K562 (cell line): ENCODE results near the gene SGMS1. TPM values are rescaled to one million over a fixed set of nuclear protein-coding genes. Genes with fewer than 3 reads are reported as not detected.
A peak's percentile ranks its signal among the peaks of the same experiment; 100 is the strongest.

Experiments used
- ATF7 ChIP-seq: fragments of 450-650 bp; IDR thresholded peaks from 2 replicates; pipeline ENCODE4 v1.7.1; 2014; ENCODE audit warnings: mild to moderate bottlenecking, moderate library complexity
- HDAC3 ChIP-seq: fragments of 450-650 bp; IDR thresholded peaks from 2 replicates; pipeline ENCODE4 v1.6.1; 2018; ENCODE audit warnings: borderline replicate concordance, mild to moderate bottlenecking, moderate library complexity; ENCODE audit not compliant: partially characterized antibody
- MXD1 ChIP-seq: fragments of 250-450 bp; sonication (Bioruptor Pico); IDR thresholded peaks from 2 replicates; pipeline ENCODE4 v1.8.0; 2021; ENCODE audit warnings: borderline replicate concordance, mild to moderate bottlenecking, moderate library complexity; ENCODE audit not compliant: poor library complexity, severe bottlenecking
- MXI1 ChIP-seq: IDR thresholded peaks from 2 replicates; pipeline ENCODE4 v1.6.1; 2011; ENCODE audit warnings: low read depth, mild to moderate bottlenecking, improper control_type of control experiment, low read length
- RBM17 ChIP-seq: fragments of 200-400 bp; formaldehyde crosslinking; IDR thresholded peaks from 2 replicates; pipeline ENCODE4 v1.6.1; 2017; ENCODE audit warnings: low read depth, mild to moderate bottlenecking, low read length, borderline replicate concordance
- RHOXF2B ChIP-seq: fragments of 250-450 bp; sonication (Bioruptor Pico); conservative IDR thresholded peaks from 2 replicates; pipeline ENCODE4 v1.5.1; 2021
- SIN3A ChIP-seq, 2 experiments: fragments of 150-350 bp in 1 of 2; IDR thresholded peaks; 2 replicates each; pipeline ENCODE4 v1.6.1; 2011 to 2016; ENCODE audit warnings: borderline replicate concordance in 2 of 2, low read depth in 2 of 2, low read length in 2 of 2, mild to moderate bottlenecking in 2 of 2, moderate library complexity in 2 of 2; ENCODE audit not compliant: control insufficient read depth in 1 of 2
- SIRT6 ChIP-seq: IDR thresholded peaks from one replicate; pipeline ENCODE4 v1.6.1; 2012; ENCODE audit warnings: low read depth, mild to moderate bottlenecking, control low read depth, inconsistent platforms, low read length, moderate library complexity
- TAF15 ChIP-seq: fragments of 200-400 bp; formaldehyde crosslinking; IDR thresholded peaks from 2 replicates; pipeline ENCODE4 v1.6.1; 2017; ENCODE audit warnings: mild to moderate bottlenecking, low read depth, low read length, moderate library complexity
- ZNF316 ChIP-seq: fragments of 450-650 bp; IDR thresholded peaks from 2 replicates; pipeline ENCODE4 v1.6.1; 2016
- ZNF785 ChIP-seq: fragments of 250-450 bp; sonication (Bioruptor Pico); IDR thresholded peaks from 2 replicates; pipeline ENCODE4 v1.4.0; 2020; ENCODE audit warnings: mild to moderate bottlenecking
- polyA plus RNA-seq, 8 experiments: library from polyadenylated mRNA; depleted of rRNA in 4 of 8; stranded (reverse) in 5 of 8; unstranded in 3 of 8; fragments of >200 nt; fragmentation: Nextera tagmentation in 2 of 8; fragmentation: Illumina TruSeq in 1 of 8; extraction: Ambion mirVana in 2 of 8; extraction: Trizol in 1 of 8; gene quantifications; 2 replicates each; pipeline versions ENCODE4 v1.2.1 to v1.2.3, GENCODE V29; 2011 to 2014; ENCODE audit warnings: inconsistent platforms in 1 of 8, missing spikeins in 1 of 8
- total RNA-seq, 7 experiments: library from RNA; depleted of rRNA in 6 of 7; stranded (reverse); fragments of >200 nt in 6 of 7; fragmentation: Illumina TruSeq in 2 of 7; extraction: Trizol in 2 of 7; gene quantifications; 2 replicates each; pipeline versions ENCODE4 v1.2.1 to v1.2.3, GENCODE V29; 2011 to 2021; ENCODE audit warnings: low replicate concordance in 1 of 7
- TF ChIP-seq, protein P1 (sequence below): conservative IDR thresholded peaks from 2 replicates; pipeline ENCODE4 v1.6.1; 2011; ENCODE audit warnings: low read depth, mild to moderate bottlenecking, low read length; ENCODE audit not compliant: control insufficient read depth
- TF ChIP-seq, protein P2 (sequence below): sonication (generic); formaldehyde crosslinking; IDR thresholded peaks from 2 replicates; pipeline ENCODE4 v1.8.1; 2023; ENCODE audit warnings: mild to moderate bottlenecking, missing genetic modification reagents
- TF ChIP-seq, protein P3 (sequence below): sonication (generic); formaldehyde crosslinking; IDR thresholded peaks from 2 replicates; pipeline ENCODE4 v1.8.0; 2022; ENCODE audit warnings: mild to moderate bottlenecking, missing genetic modification reagents
- TF ChIP-seq, protein P4 (sequence below): sonication (generic); formaldehyde crosslinking; IDR thresholded peaks from 2 replicates; pipeline ENCODE4 v1.8.1; 2023; ENCODE audit warnings: mild to moderate bottlenecking, missing genetic modification reagents, moderate library complexity

The SGMS1 gene
- total and polyA plus RNA-seq, 9 of the 15 experiments (the other 6 are each of a cell fraction or from before 2014, with no cell fraction given) = 22.6 to 232 (median 82.2) TPM

GRCh38 chr10:50326757-50327701 lies 296.7 kb downstream of the SGMS1 start (continued):
- TF ChIP-seq ZNF785 (CRISPR knock-in tag) (no peak), ATF7 (no peak), TAF15 (no peak), SIN3A (IDR thresholded peaks at IDR 0.05; ENCODE audit: borderline replicate concordance in 2 of 2, control insufficient read depth in 1 of 2, low read depth in 2 of 2, low read length in 2 of 2) (no peak), HDAC3 (no peak), MXI1 (peak; percentile 88), SIRT6 (no peak), MXD1 (no peak), RHOXF2B (CRISPR knock-in tag) (peak; percentile 14; the same call in 1 of the 2 replicates), ZNF316 (no peak), RBM17 (no peak)
- TF ChIP-seq, protein P1, sequence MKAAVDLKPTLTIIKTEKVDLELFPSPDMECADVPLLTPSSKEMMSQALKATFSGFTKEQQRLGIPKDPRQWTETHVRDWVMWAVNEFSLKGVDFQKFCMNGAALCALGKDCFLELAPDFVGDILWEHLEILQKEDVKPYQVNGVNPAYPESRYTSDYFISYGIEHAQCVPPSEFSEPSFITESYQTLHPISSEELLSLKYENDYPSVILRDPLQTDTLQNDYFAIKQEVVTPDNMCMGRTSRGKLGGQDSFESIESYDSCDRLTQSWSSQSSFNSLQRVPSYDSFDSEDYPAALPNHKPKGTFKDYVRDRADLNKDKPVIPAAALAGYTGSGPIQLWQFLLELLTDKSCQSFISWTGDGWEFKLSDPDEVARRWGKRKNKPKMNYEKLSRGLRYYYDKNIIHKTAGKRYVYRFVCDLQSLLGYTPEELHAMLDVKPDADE = no peak; the same call in 1 of the 2 replicates
- TF ChIP-seq, protein P2, sequence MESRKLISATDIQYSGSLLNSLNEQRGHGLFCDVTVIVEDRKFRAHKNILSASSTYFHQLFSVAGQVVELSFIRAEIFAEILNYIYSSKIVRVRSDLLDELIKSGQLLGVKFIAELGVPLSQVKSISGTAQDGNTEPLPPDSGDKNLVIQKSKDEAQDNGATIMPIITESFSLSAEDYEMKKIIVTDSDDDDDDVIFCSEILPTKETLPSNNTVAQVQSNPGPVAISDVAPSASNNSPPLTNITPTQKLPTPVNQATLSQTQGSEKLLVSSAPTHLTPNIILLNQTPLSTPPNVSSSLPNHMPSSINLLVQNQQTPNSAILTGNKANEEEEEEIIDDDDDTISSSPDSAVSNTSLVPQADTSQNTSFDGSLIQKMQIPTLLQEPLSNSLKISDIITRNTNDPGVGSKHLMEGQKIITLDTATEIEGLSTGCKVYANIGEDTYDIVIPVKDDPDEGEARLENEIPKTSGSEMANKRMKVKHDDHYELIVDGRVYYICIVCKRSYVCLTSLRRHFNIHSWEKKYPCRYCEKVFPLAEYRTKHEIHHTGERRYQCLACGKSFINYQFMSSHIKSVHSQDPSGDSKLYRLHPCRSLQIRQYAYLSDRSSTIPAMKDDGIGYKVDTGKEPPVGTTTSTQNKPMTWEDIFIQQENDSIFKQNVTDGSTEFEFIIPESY (CRISPR knock-in tag) = peak; percentile 26; the same call in 1 of the 2 replicates
- TF ChIP-seq, protein P3, sequence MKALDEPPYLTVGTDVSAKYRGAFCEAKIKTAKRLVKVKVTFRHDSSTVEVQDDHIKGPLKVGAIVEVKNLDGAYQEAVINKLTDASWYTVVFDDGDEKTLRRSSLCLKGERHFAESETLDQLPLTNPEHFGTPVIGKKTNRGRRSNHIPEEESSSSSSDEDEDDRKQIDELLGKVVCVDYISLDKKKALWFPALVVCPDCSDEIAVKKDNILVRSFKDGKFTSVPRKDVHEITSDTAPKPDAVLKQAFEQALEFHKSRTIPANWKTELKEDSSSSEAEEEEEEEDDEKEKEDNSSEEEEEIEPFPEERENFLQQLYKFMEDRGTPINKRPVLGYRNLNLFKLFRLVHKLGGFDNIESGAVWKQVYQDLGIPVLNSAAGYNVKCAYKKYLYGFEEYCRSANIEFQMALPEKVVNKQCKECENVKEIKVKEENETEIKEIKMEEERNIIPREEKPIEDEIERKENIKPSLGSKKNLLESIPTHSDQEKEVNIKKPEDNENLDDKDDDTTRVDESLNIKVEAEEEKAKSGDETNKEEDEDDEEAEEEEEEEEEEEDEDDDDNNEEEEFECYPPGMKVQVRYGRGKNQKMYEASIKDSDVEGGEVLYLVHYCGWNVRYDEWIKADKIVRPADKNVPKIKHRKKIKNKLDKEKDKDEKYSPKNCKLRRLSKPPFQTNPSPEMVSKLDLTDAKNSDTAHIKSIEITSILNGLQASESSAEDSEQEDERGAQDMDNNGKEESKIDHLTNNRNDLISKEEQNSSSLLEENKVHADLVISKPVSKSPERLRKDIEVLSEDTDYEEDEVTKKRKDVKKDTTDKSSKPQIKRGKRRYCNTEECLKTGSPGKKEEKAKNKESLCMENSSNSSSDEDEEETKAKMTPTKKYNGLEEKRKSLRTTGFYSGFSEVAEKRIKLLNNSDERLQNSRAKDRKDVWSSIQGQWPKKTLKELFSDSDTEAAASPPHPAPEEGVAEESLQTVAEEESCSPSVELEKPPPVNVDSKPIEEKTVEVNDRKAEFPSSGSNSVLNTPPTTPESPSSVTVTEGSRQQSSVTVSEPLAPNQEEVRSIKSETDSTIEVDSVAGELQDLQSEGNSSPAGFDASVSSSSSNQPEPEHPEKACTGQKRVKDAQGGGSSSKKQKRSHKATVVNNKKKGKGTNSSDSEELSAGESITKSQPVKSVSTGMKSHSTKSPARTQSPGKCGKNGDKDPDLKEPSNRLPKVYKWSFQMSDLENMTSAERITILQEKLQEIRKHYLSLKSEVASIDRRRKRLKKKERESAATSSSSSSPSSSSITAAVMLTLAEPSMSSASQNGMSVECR (CRISPR knock-in tag) = 0 out of 2 replicates have a peak, but pooled peaks have one; percentile 55
- TF ChIP-seq, protein P4, sequence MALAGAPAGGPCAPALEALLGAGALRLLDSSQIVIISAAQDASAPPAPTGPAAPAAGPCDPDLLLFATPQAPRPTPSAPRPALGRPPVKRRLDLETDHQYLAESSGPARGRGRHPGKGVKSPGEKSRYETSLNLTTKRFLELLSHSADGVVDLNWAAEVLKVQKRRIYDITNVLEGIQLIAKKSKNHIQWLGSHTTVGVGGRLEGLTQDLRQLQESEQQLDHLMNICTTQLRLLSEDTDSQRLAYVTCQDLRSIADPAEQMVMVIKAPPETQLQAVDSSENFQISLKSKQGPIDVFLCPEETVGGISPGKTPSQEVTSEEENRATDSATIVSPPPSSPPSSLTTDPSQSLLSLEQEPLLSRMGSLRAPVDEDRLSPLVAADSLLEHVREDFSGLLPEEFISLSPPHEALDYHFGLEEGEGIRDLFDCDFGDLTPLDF (CRISPR knock-in tag) = no peak
